Ovary (tissue), 9 donors: ENCODE data around the gene STAP1. TPM values are rescaled to one million over a fixed set of nuclear protein-coding genes. Genes with fewer than 3 reads are reported as not detected.

Experiments used
- DNase-seq, 5 donors: peaks; one replicate each; pipeline ENCODE4 v3.0.0-alpha.2; 2019 to 2020
- H3K27ac ChIP-seq, 2 donors: fragments of 200-600 bp; one replicate each; pipeline versions ENCODE4 v1.5.1 to v1.8.0; 2019 to 2022
- H3K27me3 ChIP-seq: fragments of 200-600 bp; one replicate; pipeline ENCODE4 v1.8.0; 2022
- H3K36me3 ChIP-seq: fragments of 200-600 bp; sonication (generic); one replicate; pipeline ENCODE4 v1.5.1; 2019
- H3K4me1 ChIP-seq: one replicate; pipeline ENCODE4 v1.8.1; 2013; ENCODE audit warnings: mild to moderate bottlenecking, moderate library complexity; ENCODE audit not compliant: insufficient read depth
- H3K4me3 ChIP-seq: fragments of 200-600 bp; sonication (generic); one replicate; pipeline ENCODE4 v1.5.1; 2017
- H3K9me3 ChIP-seq, 2 donors: fragments of 200-600 bp in 1 of 2; sonication (generic) in 1 of 2; one replicate each; pipeline versions ENCODE4 v1.5.1 to v1.8.1; 2013 to 2019; ENCODE audit warnings: mild to moderate bottlenecking in 1 of 2, moderate library complexity in 1 of 2
- CTCF ChIP-seq, 3 donors: fragments of 450-650 bp in 2 of 3; fragments of 200-600 bp in 1 of 3; IDR thresholded peaks; one replicate each; pipeline versions ENCODE4 v1.5.1 to v1.8.0; 2016 to 2022; ENCODE audit warnings: antibody characterized with exemption in 3 of 3, mild to moderate bottlenecking in 1 of 3
- EP300 ChIP-seq: sonication (generic); formaldehyde crosslinking; IDR thresholded peaks from one replicate; pipeline ENCODE4 v1.6.1; 2017; ENCODE audit warnings: antibody characterized with exemption
- POLR2A ChIP-seq: fragments of 450-650 bp; IDR thresholded peaks from one replicate; pipeline ENCODE4 v1.6.1; 2017; ENCODE audit warnings: antibody characterized with exemption, mild to moderate bottlenecking, moderate library complexity
- WGBS, 3 donors: extraction: QIAGEN DNeasy Blood & Tissue Kit in 1 of 3; methylation state at CpG; one replicate each; pipeline versions ENCODE4 v1.1.5 to v1.1.7; 2013 to 2017; 5-methylcytosine and 5-hydroxymethylcytosine counted together
- intact Hi-C, 4 donors: fragments of 100-400 bp; cut with DNase I; formaldehyde crosslinking; loops; one replicate each; pipeline versions ENCODE4 v1.11.0 to v1.15.1; 2022 to 2023
- polyA plus RNA-seq, 2 donors: library from polyadenylated mRNA; stranded (reverse); fragments of 200-250 nt in 1 of 2; fragments of 350-450 nt in 1 of 2; fragmentation: Illumina TruSeq in 1 of 2; extraction: RNeasy Lipid Tissue Mini Kit (QIAGEN cat#74804) in 1 of 2; gene quantifications; one replicate each; pipeline ENCODE4 v1.2.3, GENCODE V29; 2013 to 2014
- small RNA-seq: library from RNA; depleted of rRNA; stranded (forward); fragments of <200 nt; gene quantifications from one replicate; pipeline ENCODE3, GENCODE V24; 2016
- total RNA-seq, 7 donors: library from RNA; depleted of rRNA in 2 of 7; stranded (reverse); fragments of >200 nt in 2 of 7; fragmentation: NEBNext Ultra II Directional in 3 of 7; extraction: Animal tissue kit (Norgen Biotek cat#: 25700) in 3 of 7; gene quantifications; one replicate each; pipeline versions ENCODE4 v1.1.0 to v1.2.4, GENCODE V29; 2016 to 2023
- donor health status: DM: no; HTN: no; CAD: no; lungs with moderate emphysema.
- donor health status: DM: no; HTN: no; CAD: no.
- donor health status: Bipolar disorder and iron deficiency.
- donor health status: DM: yes; HTN: yes; CAD: no.
- donor health status: DM: no; HTN: no; CAD: no.
- donor health status: DM: yes; HTN: yes; CAD: no.

The STAP1 gene
- total and polyA plus RNA-seq, 9 donors, result 0.12 to 0.40 TPM; not detected in 7

- no peaks in the 10 kb centered on the region for H3K4me1 ChIP-seq
- H3K27ac ChIP-seq, result no peak overlapping the region
- H3K36me3 ChIP-seq, result no peaks in the 10 kb centered on the region
- no peaks in the 10 kb centered on the region for H3K27me3 ChIP-seq
- intact Hi-C loops, result no loop called here
- TF ChIP-seq POLR2A, result no peak
- no peak for TF ChIP-seq EP300
- no peak for TF ChIP-seq CTCF (IDR thresholded peaks at IDR 0.05)
- WGBS, 3 donors, result 91 to 95% (median 92%) methylated on average over 5 of the region's 5 CpGs
- no peak overlapping the region for H3K4me3 ChIP-seq
- DNase-seq, result no peak
- H3K9me3 ChIP-seq, result no peaks in the 10 kb centered on the region
Observed at GRCh38 chr4:67638136-67638535, 79.6 kb downstream of the STAP1 start.

- no peaks in the 10 kb centered on the region for H3K36me3 ChIP-seq
- no peaks in the 10 kb centered on the region for H3K9me3 ChIP-seq
- no peak overlapping the region for H3K4me3 ChIP-seq
- no peaks in the 10 kb centered on the region for H3K27me3 ChIP-seq
- no peak for DNase-seq
- no peak overlapping the region for H3K27ac ChIP-seq
- TF ChIP-seq EP300 (no peak), CTCF (IDR thresholded peaks at IDR 0.05) (no peak), POLR2A (no peak)
- no peaks in the 10 kb centered on the region for H3K4me1 ChIP-seq
- intact Hi-C loops, result no loop called here
Observed at GRCh38 chr4:67651536-67651935, 93.0 kb downstream of the STAP1 start.

Small RNA genes lying within 50 kb of the gene (small RNA-seq; reads per million reads assigned to genes)
- not detected for gene AC096720.1

Other genes starting within 250 kb of the STAP1 start
- 10 to 100 TPM; 23.1 to 46.7 (median 28.4) TPM for gene CENPC, start 13.2 kb upstream of the STAP1 start, total RNA-seq
- gene CENPC, start 13.2 kb upstream of the STAP1 start, polyA plus RNA-seq, result 10 to 100 TPM in 1 of 2 donors, 1 to 10 TPM in 1; 9.8 to 14.8 TPM
- 10 to 100 TPM; 33.4 to 51.7 (median 40.5) TPM for gene UBA6, start 142.4 kb downstream of the STAP1 start, total RNA-seq
- 10 to 100 TPM in 1 of 2 donors, 1 to 10 TPM in 1; 7.4 to 16.0 TPM for gene UBA6, start 142.4 kb downstream of the STAP1 start, polyA plus RNA-seq
- under 1 TPM in 1 of 7 donors, not detected in 6; 0.11 TPM for gene GNRHR, start 195.7 kb downstream of the STAP1 start, total RNA-seq
- gene GNRHR, start 195.7 kb downstream of the STAP1 start, polyA plus RNA-seq, result under 1 TPM; 0.10 to 0.15 TPM